ENCODE data around the gene SLC13A3. TPM values are rescaled to one million over a fixed set of nuclear protein-coding genes. Genes with fewer than 3 reads are reported as not detected.

Gene SLC13A3
- total RNA-seq, 1 donor from 2014 or later = not detected

DNA sequence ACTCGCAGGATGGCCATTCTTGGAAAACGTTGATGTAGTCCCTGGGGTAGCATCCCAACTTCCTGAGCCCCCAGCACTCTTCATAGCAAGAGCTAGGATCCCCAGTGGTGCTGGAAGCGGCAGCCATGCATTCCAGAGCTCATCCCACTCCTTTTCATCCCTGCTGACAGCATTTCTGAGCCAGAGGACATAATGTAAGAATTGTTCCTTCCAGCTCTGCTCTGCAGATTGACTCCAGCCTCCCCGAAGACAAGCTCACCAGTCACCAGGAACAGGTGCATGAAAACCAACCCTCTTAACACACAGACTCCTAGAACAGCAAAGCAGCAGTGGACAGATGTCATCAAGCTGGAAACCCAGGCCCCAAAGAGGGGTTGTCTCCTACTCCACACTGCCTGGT lies 3.8 kb downstream of the SLC13A3 start:
- Histone ChIP-seq H3K27me3 (no peaks in the 10 kb centered on the region), H3K4me1 (no peaks in the 10 kb centered on the region), H3K9me3 (no peaks in the 10 kb centered on the region), H3K4me3 (no peak overlapping the region), H3K27ac (no peak overlapping the region), H3K36me3 (no peaks in the 10 kb centered on the region)
- DNase-seq (ENCODE audit: low spot score in 2 of 2) = no peak
- intact Hi-C loops (cut with DNase I) = no loop called here
- TF ChIP-seq, protein P1, sequence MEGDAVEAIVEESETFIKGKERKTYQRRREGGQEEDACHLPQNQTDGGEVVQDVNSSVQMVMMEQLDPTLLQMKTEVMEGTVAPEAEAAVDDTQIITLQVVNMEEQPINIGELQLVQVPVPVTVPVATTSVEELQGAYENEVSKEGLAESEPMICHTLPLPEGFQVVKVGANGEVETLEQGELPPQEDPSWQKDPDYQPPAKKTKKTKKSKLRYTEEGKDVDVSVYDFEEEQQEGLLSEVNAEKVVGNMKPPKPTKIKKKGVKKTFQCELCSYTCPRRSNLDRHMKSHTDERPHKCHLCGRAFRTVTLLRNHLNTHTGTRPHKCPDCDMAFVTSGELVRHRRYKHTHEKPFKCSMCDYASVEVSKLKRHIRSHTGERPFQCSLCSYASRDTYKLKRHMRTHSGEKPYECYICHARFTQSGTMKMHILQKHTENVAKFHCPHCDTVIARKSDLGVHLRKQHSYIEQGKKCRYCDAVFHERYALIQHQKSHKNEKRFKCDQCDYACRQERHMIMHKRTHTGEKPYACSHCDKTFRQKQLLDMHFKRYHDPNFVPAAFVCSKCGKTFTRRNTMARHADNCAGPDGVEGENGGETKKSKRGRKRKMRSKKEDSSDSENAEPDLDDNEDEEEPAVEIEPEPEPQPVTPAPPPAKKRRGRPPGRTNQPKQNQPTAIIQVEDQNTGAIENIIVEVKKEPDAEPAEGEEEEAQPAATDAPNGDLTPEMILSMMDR (IDR thresholded peaks at IDR 0.05) = no peak

DNA sequence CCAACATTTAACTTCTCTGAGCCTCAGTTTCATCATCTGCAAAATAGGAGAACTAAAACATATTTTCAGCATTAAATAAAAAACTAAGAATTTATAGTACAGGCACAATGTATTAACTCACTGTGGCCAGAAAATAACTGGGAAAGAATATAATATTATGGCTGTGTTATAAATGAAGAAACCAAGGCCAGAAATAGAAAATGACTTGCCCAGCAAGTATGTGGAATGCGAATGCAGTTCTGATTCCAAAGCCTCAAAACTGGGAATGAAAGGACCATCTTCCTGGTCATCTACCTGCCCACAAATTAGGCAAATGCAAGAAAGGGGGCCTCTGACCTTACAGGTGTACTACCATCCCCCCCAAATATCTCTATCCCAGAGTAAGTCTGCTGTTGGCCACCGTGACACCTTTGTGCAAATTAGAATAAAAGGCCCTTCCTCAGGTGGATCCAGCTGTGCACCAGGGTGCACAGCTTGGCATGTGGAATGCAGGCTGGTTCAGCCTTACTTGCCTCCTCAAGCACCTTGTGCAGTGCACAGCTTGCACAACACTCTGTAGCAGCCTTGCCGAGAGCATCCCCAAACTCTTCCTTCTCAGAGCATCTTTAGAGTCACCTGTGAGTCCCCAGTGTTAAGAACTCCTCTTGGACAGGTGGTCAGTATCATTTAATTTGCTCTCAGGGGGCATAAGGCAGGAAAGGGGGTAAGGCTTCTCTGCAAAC lies 4.4 kb downstream of the SLC13A3 start:
- intact Hi-C loops (cut with DNase I) = no loop called here
- DNase-seq (ENCODE audit: low spot score in 2 of 2) = no peak
- Histone ChIP-seq H3K36me3 (no peaks in the 10 kb centered on the region), H3K4me1 (no peaks in the 10 kb centered on the region), H3K27ac (no peak overlapping the region), H3K9me3 (no peaks in the 10 kb centered on the region), H3K27me3 (no peaks in the 10 kb centered on the region), H3K4me3 (no peak overlapping the region)
- TF ChIP-seq, protein P1 (IDR thresholded peaks at IDR 0.05) = no peak

DNA sequence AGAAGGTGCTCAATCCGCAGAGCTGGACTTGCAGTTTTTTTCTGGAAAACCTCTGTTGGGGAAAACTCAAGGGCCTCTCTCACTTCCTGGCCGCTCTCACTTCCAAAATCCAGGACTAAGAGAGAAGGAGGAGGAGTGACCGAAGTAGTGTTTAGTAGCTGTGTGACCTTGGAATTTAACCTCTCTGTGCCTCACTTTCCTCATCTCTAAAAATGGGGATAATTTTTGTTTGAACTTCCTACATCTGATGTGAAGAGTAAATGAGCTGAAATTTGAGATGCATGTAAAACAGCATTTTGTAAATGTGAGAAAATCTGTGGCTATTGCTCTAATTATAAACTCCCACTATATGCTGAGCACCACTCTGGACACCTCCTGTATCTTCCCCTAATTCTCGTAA lies 5.1 kb downstream of the SLC13A3 start:
- no peaks in the 10 kb centered on the region for H3K36me3 ChIP-seq
- DNase-seq (ENCODE audit: low spot score in 2 of 2) = no peak
- TF ChIP-seq, protein P1 (IDR thresholded peaks at IDR 0.05) = no peak
- no peaks in the 10 kb centered on the region for H3K4me1 ChIP-seq
- H3K27me3 ChIP-seq = no peaks in the 10 kb centered on the region
- intact Hi-C loops (cut with DNase I) = no loop called here
- no peak overlapping the region for H3K4me3 ChIP-seq
- no peaks in the 10 kb centered on the region for H3K9me3 ChIP-seq
- no peak overlapping the region for H3K27ac ChIP-seq

DNA sequence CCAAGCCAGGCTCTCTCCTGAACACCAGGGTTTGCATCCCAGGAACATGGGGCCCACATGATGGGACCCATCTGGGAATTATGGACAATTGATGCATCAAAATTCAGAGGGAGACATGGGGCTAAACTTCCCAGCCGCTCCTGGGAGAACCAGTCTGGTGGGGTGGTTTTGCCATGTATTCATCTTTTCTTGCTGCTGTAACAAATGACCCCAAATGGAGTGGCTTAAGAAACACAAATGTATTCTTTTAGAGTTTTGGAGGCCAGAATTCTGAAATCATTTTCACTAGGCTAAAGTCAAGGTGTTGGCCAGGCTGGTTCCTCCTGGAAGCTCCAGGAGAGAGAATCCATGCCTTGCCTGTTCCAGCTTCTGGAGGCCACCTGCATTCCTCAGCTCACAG lies 6.5 kb downstream of the SLC13A3 start:
- H3K36me3 ChIP-seq = no peaks in the 10 kb centered on the region
- TF ChIP-seq, protein P1 (IDR thresholded peaks at IDR 0.05) = no peak
- no peaks in the 10 kb centered on the region for H3K9me3 ChIP-seq
- H3K4me3 ChIP-seq = no peak overlapping the region
- DNase-seq (ENCODE audit: low spot score in 2 of 2) = no peak
- H3K4me1 ChIP-seq = no peaks in the 10 kb centered on the region
- no peak overlapping the region for H3K27ac ChIP-seq
- no peaks in the 10 kb centered on the region for H3K27me3 ChIP-seq
- intact Hi-C loops (cut with DNase I) = no loop called here

DNA sequence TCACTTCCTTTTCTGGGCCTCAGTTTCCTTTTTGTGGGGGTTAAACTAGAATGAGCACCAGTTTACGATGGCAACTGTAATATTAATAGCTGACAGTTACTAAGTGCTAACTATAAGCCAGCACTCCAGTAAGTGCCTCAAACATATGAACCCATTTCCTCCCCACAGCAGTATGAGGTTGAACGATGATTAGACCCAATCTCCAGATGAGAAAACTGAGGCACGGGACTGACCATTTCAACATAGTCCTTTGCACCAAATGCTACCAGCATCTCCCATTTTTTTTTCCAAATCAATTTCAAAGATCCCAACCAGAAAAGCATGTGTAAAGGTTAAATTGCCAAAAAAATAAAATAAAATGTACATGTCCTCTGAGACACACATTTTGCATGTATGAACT lies 7.1 kb downstream of the SLC13A3 start:
- TF ChIP-seq, protein P1 (IDR thresholded peaks at IDR 0.05) = no peak
- no peaks in the 10 kb centered on the region for H3K9me3 ChIP-seq
- no peaks in the 10 kb centered on the region for H3K4me1 ChIP-seq
- H3K27me3 ChIP-seq = no peaks in the 10 kb centered on the region
- no peak overlapping the region for H3K4me3 ChIP-seq
- no peak overlapping the region for H3K27ac ChIP-seq
- H3K36me3 ChIP-seq = no peaks in the 10 kb centered on the region
- no peak for DNase-seq (ENCODE audit: low spot score in 2 of 2)
- intact Hi-C loops (cut with DNase I) = no loop called here

DNA sequence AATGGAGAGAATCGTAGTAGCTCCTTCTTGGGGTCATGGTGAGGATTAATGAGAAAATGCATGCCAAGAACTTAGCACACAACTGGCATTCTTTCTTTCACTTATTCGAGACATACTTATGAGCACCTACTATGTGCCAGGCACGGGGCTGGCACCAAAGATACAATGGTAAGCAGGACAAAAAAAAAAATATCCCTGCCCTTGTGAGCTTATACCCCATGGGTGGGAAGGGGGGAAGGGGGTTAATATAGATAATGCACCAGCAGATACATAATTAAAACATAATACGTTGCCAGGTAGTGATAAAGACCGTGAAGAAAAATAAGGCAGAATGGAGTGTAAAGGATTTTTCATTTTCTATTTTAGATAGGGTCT lies 8.3 kb downstream of the SLC13A3 start:
- H3K36me3 ChIP-seq = no peaks in the 10 kb centered on the region
- intact Hi-C loops (cut with DNase I) = no loop called here
- H3K4me3 ChIP-seq = no peak overlapping the region
- no peak overlapping the region for H3K27ac ChIP-seq
- DNase-seq (ENCODE audit: low spot score in 2 of 2) = no peak
- no peaks in the 10 kb centered on the region for H3K27me3 ChIP-seq
- no peaks in the 10 kb centered on the region for H3K4me1 ChIP-seq
- TF ChIP-seq, protein P1 (IDR thresholded peaks at IDR 0.05) = no peak
- no peaks in the 10 kb centered on the region for H3K9me3 ChIP-seq

Measured in ascending aorta (tissue), 2 donors.